ENCODE measurements around the gene FKRP.
"Not testable (repeated sequence)": the region's sequence is repeated elsewhere in the genome, so short reads cannot be mapped to it uniquely, and the experiment has no call there.

The FKRP gene

DNA sequence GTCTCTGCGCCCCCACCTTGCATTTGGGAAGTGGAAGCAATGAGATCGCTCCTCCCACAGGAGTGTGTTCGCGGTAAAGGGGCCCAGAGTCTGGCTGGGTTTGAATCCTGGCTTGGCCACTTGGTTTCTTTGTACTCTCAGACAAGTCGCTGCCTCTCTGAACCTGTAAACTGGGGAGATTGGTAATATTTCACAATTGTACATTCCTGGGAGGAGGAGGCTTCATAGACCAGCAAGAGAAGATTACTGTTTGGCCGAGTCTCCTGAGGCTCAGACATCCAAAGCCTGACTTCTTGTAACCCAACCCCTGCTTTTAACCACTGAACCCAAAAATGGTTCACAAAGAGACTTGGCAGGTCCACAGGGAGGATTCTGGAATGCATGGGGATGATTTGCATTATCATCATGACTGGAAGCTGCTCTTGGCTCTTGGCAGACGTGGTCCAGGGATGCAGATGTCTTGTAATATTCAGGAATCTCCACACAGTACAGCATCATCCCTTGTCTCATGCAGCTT lies 14.0 kb downstream of the FKRP start:
- DNase-seq: no peak

DNA sequence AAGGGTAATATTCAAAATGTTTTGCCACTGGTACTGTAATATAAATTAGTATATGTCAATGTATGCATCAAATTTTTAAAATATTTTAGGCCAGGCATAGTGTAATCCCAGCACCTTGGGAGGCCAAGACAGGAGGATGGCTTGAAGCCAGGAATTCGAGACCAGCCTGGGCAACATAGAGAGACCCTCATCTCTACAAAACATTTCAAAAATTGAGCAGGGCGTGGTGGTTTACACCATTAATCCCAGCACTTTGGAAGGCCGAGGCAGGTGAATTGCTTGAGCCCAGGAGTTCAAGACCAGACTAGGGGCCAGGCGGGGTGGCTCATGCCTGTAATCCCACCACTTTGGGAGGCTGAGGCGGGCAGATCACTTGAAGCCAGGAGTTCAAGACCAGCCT lies 14.5 kb downstream of the FKRP start:
- no peak for DNase-seq

DNA sequence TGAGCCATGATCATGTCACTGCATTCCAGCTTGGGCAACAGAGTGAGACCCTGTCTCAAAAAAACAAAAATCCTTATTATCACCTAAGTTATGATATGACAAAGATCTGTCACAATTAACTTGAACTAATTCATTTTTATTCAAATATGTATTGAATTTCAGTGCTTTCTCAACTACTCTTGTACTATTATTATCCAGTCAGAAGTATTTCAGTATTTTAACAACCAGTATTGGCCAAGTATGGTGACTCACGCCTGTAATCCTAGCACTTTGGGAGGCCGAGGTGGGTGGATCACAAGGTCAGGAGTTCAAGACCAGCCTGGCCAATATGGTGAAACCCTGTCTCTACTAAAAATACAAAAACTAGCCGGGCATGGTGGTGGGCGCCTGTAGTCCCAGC lies 15.0 kb downstream of the FKRP start:
- DNase-seq: not testable (repeated sequence)

DNA sequence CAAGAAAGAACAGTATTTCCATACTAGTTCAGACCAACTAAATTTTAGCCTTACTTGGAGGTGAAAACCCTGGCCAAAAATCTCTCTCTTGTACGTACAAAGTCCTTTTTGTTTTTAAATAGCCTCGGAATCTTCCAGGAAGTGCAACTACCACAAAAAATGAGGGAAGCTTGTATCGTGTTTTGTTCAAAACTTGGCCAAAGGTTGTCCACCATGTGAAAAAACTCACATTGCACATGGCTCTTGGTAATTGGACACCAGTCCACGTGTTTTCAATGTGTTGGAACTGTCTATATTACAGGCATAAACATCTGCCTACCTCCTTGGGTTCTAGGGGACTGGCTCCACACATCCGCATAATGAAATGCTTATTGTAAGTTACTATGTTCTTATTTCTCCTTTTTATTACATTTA lies 15.6 kb downstream of the FKRP start:
- DNase-seq: no peak

DNA sequence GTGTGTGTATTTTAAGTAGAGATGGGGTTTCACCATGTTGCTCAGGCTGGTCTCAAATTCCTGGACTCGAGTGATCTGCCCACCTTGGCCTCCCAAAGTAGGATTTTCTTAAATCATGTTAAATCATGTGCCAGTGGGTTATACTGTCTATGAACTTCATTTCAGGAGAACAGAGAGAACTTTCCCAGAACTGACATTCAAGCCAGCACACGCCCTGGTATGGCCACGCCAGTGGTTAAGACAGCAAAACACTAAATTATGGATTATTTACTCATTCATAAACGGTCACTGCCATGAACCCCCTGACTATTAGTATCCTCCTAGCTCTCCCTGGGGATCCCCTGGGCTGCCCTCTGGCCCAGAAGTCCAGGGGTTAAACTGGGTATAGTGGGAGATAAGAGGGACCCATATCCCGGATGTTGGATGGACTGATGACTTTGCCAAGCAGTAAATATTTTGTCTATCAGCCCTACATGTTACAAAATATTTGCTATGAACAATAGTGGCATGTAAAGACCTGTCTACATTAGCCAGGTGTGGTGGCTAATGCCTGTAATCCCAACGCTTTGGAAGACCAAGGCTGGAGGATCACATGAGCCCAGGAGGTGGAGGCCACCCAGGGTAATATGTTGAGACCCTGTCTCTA lies 16.5 kb downstream of the FKRP start:
- DNase-seq: no peak

DNA sequence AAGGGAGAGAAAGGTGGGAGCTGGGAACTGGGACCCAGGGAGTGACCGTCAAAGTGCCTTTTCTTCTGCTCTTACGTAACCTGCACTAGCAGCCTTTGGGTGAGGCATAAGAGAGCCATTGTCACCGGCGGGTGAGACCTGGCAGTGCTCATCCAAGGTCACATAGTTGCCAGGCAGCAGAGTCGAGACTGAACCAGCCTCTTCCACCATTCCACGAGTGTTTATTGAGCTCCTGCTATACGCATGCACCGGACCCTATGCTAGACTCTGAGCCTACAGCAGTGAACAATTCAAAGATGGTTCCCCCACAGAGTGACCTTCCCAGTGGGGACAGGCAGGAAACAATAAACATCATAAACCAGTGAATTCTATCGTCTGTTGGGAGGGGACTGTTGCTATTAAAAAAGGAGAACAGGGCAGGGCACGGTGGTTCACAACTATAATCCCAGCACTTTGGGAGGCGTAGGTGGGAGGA lies 19.0 kb downstream of the FKRP start:
- DNase-seq: no peak

DNA sequence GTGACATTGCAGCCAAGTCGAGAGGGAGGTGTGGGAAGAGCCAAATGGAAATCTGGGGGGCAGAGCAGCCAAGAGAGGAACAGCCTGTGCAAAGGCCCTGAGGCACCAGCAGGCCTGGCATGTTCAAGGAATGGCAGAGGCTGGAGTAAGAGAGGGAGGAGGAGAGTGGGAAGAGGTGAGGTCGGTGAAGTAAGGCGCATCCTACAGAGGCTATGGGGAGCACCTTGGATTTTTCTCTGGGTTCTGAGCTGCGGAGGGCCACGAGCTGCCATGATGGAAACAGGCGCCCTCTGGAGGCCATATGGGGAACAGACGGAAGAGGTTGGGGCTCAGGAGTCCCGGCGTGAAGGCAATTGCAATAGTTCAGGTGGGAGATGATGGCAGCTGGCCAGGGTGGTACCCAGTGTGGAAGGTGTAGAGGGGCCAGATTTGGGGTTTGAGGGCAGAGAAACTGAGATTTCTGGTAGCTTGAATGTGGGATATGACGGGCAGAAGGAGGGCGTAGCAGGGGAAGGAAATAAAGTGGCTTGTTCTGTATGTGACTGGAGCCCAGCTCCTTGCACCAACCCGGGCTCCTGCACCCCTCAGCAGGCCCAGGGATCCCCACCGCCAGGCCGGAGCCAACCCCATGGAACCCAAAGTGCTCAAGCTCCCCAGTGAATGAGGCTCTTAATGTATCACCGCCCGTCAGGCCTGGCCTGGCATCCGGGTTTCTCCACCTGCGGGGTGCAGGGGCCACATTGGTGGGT lies 20.9 kb downstream of the FKRP start:
- peak; percentile 4 for DNase-seq

DNA sequence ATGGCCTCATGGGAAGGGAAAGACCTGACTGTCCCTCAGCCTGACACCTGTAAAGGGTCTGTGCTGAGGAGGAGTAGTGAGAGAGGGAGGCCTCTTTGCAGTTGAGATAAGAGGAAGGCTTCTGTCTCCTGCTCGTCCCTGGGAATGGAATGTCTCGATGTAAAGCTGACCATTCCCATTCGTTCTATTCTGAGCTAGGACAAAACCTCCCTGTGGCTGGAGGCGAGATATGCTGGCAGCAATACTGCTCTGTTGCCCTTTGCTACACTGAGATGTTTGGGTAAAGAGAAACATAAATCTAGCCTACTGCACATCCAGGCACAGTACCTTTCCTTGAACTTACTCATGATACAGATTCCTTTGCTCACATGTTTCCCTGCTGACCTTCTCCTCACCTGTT lies 22.9 kb downstream of the FKRP start:
- not testable (repeated sequence) for DNase-seq

DNA sequence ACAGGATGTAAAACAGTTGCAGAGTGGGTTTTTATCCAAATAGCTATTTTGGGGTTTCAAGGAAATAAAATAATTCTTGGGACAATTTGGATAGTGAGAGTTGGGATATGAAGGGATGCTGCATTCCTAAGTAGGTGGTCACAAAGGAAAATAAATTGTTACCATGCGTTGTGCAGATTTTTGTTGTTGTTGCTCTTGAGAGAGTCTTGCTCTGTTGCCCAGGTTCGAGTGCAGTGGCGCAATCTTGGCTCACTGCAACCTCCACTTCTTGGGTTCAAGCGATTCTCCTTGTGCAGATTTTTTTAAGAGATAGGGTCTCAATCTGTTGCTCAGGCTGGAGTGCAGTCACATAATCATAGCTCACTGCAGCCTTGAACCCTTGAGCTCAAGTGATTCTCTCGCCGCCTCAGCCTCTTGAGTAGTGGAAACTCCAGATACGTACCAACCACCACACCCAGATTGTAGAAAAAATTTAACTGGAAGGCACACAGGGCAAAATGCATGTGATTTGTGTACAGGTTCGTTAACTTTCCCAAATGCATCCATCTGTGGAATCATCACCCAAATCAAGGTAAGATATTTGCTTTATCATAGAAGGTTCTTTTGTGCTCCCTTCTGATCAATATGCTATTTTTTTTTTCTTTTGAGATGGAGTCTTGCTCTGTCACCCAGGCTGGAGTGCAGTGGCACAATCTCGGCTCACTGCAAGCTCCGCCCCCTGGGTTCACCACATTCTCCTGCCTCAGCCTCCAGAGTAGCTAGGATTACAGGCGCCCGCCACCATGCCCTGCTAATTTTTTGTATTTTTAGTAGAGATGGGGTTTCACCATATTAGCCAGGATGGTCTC lies 26.5 kb downstream of the FKRP start:
- DNase-seq: no peak

DNA sequence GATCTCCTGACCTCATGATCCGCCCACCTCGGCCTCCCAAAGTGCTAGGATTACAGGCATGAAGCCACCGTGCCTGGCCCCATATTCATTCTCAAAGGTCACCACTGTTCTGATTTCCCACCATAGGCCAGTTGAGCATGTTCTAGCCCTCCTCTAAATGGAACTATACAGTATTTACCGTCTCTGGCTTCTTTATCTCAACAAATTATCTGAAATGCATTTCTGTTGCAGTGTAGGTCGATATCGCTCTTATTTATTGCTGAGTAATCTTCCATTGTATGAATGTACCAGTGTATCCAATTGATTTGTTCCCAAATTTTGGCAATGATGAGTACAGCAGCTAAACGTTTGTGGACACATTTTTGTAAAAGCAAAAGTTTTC lies 27.2 kb downstream of the FKRP start:
- no peak for DNase-seq

DNA sequence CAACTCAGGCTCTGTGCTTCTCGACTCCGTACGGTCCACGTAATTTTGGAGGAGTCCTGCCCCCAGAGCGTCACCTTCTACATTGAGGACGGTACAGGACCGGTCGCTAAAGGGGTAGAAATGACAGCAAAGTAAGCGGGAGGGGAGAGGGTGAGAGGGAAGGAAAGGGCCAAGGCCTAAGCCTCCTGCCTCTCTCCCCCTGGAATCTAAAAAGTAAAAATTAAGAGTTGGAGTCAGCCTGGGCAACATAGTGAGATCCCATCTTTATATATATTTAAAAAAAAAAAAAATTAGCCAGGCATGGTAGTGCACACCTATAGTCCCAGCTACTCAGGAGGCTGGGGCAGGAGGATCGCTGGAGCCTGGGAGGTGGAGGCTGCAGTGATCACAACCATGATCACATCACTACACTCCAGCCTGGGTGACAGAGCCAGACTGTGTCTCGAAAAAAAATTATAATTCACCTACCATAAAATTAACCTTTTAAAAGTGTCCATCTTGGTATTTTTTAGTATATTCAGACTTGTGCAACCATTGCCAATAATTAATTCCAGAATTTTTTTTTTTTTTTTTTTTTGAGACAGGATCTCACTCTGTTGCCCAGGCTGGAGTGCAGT lies 29.9 kb downstream of the FKRP start:
- DNase-seq: no peak

DNA sequence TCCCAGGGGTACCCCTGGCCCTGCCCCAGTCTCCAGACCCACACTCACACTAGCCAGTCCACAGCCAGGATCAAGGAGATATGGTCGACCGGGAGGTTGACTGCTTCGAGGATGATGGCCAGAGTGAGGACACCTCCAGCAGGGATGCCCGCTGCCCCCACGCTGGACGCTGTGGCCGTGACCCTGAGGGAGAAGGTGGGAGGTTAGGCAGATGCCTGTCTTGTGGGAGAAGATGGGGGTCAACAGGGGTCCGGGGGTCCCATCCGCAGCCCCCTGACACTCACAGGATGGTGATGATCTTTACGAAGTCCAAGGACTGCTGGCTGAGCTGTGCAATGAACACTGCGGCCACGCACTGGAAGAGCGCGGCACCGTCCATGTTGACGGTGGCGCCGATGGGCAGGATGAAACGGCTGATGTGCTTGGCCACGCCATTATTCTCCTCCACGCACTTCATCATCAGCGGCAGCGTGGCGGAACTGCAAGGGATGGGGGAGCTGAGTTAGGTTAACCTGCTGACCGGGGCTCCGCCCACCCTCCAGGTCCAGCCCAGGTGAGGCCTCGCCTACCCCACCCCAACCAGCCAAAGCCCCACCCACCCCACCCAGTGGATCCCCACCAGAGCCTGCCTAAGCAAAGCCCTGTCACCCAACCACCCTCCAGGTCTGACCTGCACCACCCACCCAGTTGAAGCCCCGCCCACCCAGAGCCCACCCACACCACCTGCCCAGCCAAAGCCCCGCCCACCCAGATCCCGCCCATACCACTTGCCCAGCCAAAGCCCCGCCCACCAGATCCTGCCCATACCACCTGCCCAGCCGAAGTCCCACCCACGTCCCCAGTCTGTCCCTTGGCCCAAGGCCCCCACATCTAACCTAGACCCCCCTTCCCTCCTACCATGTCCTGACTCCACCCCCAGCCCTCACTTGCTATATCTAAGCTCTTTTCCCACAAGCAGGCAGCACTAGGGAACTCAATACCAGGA lies 31.4 kb downstream of the FKRP start:
- DNase-seq: no peak

DNA sequence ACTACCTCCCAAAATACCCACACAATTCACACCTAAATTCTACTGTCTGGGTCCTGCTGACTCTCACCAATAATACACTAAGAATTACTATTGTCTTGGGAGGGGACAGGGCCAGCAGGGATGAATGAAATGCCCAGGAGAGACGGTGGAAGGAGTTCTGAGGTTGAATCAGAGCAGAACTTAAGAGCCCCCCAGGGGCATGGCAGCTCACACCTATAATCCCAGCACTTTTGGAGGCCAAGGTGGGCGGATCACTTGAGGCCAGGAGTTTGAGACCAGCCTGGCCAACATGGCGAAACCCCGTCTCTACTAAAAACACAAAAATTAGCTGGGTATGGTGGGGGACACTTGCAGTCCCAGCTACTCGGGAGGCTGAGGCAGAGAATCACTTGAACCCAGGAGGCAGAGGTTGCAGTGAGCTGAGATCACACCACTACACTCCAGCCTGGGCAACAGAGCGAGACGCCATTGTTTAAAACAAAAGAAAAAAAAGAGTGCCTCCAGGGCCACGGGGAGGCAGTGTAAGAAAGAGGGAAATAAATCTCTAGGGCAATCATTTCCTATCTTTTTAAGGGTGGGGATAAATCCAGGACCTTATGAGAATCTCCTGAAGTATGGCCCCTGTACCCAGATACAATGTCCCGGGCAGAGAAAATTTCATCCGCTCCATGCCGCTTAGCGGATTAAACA lies 32.2 kb downstream of the FKRP start:
- not testable (repeated sequence) for DNase-seq

DNA sequence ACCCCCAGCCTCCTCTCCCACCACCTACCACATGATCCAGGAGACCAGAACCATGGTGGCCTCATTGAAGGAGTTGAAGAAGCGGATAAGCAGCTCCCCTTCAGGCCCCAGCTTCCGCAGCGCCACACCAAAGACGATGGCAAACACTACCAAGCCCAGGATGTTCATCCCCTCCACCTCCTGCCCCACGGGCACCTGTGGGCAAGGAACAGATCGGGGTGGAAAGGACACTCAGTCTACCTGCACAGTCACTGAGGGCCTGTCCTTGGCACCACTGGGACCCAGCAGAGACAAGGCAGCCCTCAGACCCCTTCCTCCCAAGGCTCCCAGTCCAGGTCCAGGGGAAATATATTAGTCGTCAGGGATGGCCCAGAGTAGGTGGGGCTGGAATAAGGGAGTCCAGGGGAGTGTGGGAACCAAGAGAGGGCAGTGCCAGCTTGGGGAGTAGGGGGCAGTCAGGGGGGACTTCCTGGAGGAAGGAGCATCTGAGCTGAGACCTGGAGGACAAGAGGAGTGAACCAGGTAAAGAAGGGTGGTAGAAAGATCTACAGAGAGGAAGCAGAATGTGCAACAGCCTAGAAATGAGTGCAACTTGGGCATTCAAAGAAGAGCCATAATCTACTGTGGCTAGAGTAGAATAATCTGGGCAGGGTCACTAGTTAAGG lies 36.6 kb downstream of the FKRP start:
- no peak for DNase-seq

DNA sequence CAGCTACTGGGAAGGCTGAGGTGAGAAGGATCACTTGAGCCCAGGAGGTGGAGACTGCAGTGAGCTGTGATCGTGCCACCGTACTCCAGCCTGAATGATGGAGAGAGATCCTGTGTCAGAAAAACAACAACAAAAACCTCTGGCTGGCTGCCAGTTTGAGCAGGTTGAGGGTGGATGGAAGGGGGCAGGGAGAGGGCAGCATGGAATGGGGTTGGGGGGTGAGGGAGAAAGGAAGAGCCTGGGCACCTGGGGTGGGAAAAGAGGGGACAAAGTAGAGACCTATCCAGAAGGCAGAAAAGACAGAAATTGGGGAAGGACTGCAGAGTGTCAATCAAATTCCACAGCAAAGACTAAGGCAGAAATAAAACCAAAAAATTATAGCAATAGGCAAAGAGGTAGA lies 37.8 kb downstream of the FKRP start:
- DNase-seq: peak; percentile 30

DNA sequence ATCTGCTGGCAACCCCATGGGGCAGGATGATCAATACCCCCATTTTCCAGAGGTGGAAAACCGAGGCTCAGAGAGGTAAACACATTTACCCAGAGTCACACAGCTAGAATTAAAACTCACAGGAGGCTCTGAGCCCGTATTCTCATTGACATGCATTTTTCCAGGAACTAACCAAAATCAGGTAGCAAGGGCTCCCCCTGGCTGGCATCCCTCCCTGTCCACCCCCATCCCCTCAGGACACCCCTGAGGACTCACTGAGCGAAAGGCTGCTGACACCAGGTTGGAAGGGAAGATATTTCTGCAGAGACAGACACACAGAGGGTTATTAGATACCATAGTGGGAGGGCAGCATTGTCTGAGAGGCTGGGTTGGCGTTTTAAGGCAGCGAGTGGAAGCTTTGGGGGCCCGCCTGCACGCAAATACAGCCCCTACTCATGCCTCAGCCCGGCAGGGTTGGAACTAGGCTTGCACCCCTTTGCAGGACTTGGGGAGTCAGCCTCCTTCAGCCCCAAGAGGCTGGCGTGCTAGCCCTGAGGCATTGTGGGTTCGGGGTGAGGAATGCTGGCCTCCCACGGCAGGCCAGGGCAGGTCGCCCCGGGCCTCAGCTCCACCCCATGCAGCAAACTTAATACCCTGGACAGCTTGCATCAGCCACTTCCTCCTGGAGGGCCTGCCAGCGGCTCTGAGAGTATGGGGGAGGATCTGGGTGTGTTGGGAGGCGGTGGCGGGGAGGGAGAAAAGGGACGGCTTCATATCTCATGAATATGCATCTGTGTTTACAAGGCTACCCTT lies 38.6 kb downstream of the FKRP start:
- peak; percentile 30 for DNase-seq

DNA sequence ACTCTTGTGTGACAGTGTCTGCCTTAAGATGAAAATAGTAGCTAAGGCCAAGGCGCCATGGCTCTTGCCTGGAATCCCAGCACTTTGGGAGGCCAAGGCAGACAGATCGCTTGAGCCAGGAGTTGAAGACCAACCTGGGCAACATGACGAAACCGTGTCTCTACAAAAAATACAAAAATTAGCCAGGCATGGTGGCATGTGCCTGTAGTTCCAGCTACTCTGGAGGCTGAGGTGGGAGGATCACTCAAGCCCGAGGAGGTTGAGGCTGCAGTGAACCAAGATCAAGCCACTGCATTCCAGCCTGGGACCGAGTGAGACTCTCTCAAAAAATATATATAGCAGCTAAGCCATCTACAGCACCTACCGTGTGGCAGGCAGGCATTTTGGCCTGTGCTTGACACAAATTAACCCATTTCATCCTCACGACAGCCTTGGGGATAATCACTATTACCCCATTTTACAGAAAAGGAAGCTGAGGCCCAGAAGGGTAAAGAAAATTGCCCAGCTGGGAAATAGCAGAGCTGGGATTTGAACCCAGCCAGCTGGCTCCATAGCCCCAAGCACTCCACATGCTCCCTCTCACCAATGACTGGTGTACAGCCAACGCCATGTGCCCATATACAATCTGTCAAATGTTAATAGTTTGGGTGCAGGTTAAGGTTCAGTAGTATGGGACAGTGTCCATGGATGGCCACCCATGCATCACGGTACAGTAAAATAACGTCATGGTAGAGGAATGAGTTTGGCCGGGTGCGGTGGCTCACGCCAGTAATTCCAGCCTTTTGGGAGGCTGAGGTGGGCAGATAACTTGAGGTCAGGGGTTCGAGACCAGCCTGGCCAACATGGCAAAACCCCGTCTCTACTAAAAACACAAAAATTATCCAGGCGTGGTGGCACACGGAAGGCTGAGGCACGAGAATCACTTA lies 39.5 kb downstream of the FKRP start:
- no peak for DNase-seq

DNA sequence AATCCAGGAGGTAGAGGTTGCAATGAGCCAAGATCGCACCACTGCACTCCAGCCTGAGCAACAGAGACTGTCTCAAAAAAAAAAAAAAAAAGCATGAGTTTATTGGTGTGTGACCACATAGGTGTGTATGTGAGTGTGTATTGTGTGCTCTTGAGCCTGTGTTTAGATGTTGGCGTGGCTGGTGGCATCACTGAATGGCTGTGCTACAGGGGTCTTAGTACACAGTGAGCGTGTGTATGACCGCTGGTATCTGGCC lies 40.1 kb downstream of the FKRP start:
- DNase-seq: no peak

Data from NCI-H1694 treated with DMSO at 0.1 percent for 48 hours (cell line).